ENCODE measurements around the gene FLYWCH1.

DNA sequence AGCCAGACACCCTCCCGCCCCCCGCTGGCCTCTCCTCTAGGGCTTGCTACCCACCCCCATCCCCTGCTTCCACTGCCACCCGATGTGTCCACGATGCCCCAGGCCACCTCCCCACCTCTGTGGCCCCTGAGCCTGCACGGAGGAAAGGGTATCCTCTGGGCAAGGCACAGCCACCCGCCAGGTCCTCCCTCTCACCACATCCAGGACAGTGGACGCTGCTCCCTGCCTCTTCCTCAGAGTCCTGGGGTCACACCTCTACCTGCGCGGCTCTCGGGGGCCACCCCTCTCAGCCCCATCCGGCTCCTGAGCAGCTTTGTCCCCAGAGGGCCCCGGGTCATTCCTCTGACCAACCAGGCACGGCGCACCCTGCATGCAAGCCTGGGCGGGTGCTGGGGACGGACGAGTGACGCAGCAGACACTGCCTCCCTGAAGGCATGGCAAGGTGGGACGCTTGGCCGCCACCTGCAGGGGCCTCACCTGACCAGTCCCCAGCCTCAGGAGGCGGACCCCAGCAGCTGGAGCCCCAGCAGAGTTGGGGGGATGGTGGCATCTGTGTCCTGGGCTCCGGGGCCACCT lies 24.8 kb downstream of the FLYWCH1 start:
- TF ChIP-seq POLR2A (IDR thresholded peaks at IDR 0.05; ENCODE audit: low read depth): no peak
- TF ChIP-seq, protein P1, sequence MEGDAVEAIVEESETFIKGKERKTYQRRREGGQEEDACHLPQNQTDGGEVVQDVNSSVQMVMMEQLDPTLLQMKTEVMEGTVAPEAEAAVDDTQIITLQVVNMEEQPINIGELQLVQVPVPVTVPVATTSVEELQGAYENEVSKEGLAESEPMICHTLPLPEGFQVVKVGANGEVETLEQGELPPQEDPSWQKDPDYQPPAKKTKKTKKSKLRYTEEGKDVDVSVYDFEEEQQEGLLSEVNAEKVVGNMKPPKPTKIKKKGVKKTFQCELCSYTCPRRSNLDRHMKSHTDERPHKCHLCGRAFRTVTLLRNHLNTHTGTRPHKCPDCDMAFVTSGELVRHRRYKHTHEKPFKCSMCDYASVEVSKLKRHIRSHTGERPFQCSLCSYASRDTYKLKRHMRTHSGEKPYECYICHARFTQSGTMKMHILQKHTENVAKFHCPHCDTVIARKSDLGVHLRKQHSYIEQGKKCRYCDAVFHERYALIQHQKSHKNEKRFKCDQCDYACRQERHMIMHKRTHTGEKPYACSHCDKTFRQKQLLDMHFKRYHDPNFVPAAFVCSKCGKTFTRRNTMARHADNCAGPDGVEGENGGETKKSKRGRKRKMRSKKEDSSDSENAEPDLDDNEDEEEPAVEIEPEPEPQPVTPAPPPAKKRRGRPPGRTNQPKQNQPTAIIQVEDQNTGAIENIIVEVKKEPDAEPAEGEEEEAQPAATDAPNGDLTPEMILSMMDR (IDR thresholded peaks at IDR 0.05): no peak
